Osteocyte (in vitro differentiated cells): ENCODE results near the gene SEC63. TPM values are rescaled to one million over a fixed set of nuclear protein-coding genes. Genes with fewer than 3 reads are reported as not detected.
"Not testable (repeated sequence)": the region's sequence is repeated elsewhere in the genome, so short reads cannot be mapped to it uniquely, and the experiment has no call there.

ENCODE experiments used
- DNase-seq: peaks from one replicate; pipeline ENCODE4 v3.0.0; 2021; ENCODE audit warnings: mixed read lengths; ENCODE audit not compliant: unreplicated experiment; ENCODE audit errors: extremely low spot score
- H3K27ac Mint-ChIP-seq: one replicate; pipeline ENCODE4 v1.8.0; 2021; ENCODE audit warnings: mild to moderate bottlenecking, mixed read lengths; ENCODE audit not compliant: unreplicated experiment
- H3K27me3 Mint-ChIP-seq: one replicate; pipeline ENCODE4 v1.8.0; 2021; ENCODE audit warnings: mixed read lengths; ENCODE audit not compliant: unreplicated experiment
- H3K36me3 Mint-ChIP-seq: one replicate; pipeline ENCODE4 v1.8.0; 2021; ENCODE audit warnings: mixed read lengths; ENCODE audit not compliant: unreplicated experiment
- H3K4me1 Mint-ChIP-seq: one replicate; pipeline ENCODE4 v1.8.0; 2021; ENCODE audit warnings: mixed read lengths; ENCODE audit not compliant: unreplicated experiment
- H3K4me3 Mint-ChIP-seq: one replicate; pipeline ENCODE4 v1.8.0; 2021; ENCODE audit warnings: mild to moderate bottlenecking, moderate library complexity, mixed read lengths; ENCODE audit not compliant: unreplicated experiment
- H3K9me3 Mint-ChIP-seq: one replicate; pipeline ENCODE4 v1.8.0; 2021; ENCODE audit warnings: mixed read lengths; ENCODE audit not compliant: unreplicated experiment
- total RNA-seq: library from RNA; stranded (reverse); gene quantifications from 2 replicates; pipeline ENCODE4 v1.2.1, GENCODE V29; 2021
- TF ChIP-seq, protein P1 (sequence below): fragments of 200-600 bp; sonication (generic); IDR thresholded peaks from 2 replicates; pipeline ENCODE4 v1.5.0; 2021; ENCODE audit warnings: antibody characterized with exemption, mild to moderate bottlenecking, moderate library complexity

Gene SEC63
- total RNA-seq, 1 donor from 2014 or later, result 137 TPM

DNA sequence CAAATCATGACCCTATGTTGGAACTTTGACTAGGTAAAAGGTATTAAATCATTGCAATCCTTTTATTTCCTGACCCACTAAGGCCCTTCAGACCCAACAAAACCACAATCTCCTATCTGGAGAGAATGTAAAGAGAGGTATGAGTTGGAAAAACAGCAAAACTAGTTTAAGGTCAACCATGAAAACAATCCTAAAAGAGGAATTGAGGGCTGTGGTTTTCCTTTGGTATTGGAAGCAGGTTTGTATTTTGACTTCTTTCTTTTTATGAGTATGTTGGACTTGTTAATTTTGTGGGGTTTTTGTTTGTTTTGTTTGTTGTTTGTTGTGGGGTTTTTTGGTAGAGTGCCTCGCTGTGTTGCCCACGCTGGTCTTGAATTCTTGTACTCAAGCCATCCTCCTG lies 4.7 kb upstream of the SEC63 start:
- Mint-ChIP-seq H3K4me1 (peaks cover 4% of the 10 kb centered on the region), H3K27ac (no peak overlapping the region), H3K36me3 (no peaks in the 10 kb centered on the region), H3K4me3 (no peak overlapping the region), H3K9me3 (no peaks in the 10 kb centered on the region), H3K27me3 (no peaks in the 10 kb centered on the region)
- TF ChIP-seq, protein P1, sequence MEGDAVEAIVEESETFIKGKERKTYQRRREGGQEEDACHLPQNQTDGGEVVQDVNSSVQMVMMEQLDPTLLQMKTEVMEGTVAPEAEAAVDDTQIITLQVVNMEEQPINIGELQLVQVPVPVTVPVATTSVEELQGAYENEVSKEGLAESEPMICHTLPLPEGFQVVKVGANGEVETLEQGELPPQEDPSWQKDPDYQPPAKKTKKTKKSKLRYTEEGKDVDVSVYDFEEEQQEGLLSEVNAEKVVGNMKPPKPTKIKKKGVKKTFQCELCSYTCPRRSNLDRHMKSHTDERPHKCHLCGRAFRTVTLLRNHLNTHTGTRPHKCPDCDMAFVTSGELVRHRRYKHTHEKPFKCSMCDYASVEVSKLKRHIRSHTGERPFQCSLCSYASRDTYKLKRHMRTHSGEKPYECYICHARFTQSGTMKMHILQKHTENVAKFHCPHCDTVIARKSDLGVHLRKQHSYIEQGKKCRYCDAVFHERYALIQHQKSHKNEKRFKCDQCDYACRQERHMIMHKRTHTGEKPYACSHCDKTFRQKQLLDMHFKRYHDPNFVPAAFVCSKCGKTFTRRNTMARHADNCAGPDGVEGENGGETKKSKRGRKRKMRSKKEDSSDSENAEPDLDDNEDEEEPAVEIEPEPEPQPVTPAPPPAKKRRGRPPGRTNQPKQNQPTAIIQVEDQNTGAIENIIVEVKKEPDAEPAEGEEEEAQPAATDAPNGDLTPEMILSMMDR, result no peak
- DNase-seq, result no peak

DNA sequence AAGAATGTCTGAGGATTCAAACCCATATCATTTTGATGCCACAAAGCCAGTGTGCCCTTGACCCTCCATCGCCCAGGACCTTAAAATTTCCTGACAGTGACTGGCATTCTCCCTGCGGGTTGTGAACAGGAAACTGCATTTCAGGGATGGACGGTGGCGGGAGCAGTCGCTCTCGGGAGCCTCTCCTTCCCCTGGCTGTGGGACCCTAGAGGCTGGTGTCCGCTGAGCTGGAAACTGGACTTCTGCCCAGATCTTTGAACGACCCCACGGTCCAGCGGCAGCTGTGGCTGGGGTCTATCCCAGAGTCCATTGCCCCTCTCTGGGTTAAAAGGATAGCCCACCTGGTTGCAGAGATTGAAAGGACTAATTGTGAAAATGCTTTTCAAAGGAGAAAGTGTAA lies 1.4 kb upstream of the SEC63 start:
- no peak overlapping the region for H3K27ac Mint-ChIP-seq
- peaks cover 27% of the 10 kb centered on the region for H3K4me1 Mint-ChIP-seq
- TF ChIP-seq, protein P1, result no peak

DNA sequence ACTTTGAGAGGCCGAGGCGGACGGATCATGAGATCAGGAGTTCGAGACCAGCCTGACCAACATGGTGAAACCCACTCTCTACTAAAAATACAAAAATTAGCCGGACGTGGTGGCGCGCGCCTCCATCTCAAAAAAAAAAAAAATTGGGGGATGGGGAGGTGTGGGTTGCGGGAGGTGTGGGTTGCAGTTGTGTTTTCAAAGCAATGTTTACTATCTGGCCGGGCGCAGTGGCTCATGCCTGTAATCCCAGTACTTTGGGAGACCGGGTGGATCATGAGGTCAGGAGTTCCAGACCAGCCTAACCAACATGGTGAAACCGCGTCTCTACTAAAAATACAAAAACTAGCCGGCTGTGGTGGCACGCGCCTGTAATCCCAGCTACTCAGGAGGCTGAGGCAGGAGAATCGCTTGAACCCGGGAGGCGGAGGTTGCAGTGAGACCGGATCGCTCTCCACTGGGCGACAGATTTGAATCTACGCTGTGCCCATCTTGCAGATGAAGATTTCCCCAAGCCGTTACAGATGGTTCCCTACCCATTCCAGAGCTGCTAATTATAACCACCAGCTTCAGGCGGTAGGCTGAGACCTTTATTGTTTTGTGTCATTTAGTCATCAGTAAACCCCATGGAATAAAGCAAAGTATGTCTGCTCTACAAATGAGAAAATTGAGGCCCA lies 818 bp upstream of the SEC63 start:
- not testable (repeated sequence) for H3K9me3 Mint-ChIP-seq, DNase-seq, H3K36me3 Mint-ChIP-seq, H3K27me3 Mint-ChIP-seq
- Mint-ChIP-seq H3K4me1 (peaks cover 28% of the 10 kb centered on the region), H3K27ac (peak overlapping the region; percentile 99), H3K4me3 (peak overlapping the region; percentile 97)

More for the DNA sequence above, 1.4 kb upstream of the SEC63 start:
- Mint-ChIP-seq H3K27me3 (no peaks in the 10 kb centered on the region), H3K4me3 (no peak overlapping the region), H3K36me3 (no peaks in the 10 kb centered on the region), H3K9me3 (no peaks in the 10 kb centered on the region)
- no peak for DNase-seq

DNA sequence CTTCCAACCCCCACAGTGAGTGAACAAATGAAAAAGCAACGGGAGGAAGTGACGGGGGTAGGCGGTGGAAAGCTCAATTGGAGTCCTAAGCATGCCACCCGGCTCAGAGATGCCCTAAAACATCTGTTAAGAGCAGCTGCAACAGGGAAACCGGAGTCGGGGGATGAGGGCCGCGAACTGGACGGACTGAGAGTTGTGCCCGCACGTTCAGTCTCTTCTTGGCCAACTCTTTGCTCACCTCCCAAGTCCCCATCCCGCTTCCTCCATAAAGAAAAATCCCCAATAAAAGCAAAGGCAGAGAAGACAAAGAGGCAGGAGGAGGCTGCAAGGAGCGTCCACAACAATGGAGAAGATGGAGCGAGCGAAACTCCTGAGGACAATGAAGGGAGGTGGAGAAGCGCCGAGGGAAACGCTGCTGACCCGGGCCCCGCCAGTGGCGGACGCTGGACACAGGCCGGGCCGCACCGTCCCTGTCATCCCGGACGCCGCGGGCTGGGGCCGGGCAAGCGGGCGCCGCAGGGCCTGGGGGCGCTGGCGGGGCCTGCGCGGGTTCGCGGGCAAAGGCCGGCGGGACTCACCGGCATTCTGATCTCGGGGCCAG lies 600 bp downstream of the SEC63 start:
- peak overlapping the region; percentile 97 for H3K4me3 Mint-ChIP-seq
- H3K4me1 Mint-ChIP-seq, result peaks cover 36% of the 10 kb centered on the region
- TF ChIP-seq, protein P1, result no peak
- H3K27ac Mint-ChIP-seq, result peak overlapping the region; percentile 99
- H3K9me3 Mint-ChIP-seq, result no peaks in the 10 kb centered on the region
- peak; percentile 86 for DNase-seq
- no peaks in the 10 kb centered on the region for H3K36me3 Mint-ChIP-seq
- H3K27me3 Mint-ChIP-seq, result no peaks in the 10 kb centered on the region

DNA sequence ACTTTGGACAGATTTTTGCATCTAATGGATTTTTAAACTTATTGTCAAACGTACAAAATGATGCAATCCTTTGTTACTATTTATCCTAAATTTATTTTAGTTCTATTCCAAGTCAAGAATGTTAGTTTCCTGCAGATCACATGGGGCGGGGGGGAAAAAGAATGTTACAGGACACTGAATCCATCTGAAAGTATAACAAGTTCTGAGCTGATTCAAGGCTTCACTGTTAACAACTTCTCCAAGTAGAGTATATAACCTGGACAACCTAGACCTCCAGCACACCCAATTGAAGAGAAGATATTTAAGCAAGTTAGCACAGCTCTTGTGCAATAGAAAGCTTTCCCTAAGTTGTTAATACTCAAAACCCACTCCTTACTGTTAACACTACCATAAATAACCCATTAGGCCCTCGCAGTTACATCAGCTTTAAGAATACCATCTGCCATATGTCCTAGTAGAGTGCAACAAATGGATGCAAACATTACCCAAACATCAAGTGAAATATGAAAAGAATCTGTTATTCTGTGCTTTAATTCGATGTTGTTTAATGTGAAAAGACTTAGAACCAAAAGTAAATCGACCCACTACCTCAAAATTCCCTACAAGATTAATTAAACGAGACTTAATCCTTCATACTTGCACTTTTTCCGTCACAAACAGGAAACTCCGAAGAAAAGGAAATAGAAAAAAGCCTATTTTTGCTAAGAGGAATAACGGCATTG lies 1.3 kb downstream of the SEC63 start:
- Mint-ChIP-seq H3K27ac (peak overlapping the region; percentile 99), H3K36me3 (no peaks in the 10 kb centered on the region), H3K4me1 (peaks cover 42% of the 10 kb centered on the region), H3K27me3 (no peaks in the 10 kb centered on the region), H3K9me3 (no peaks in the 10 kb centered on the region), H3K4me3 (peak overlapping the region; percentile 97)
- TF ChIP-seq, protein P1, result no peak
- DNase-seq, result no peak
